ENCODE measurements around the gene ARL3. TPM values are rescaled to one million over a fixed set of nuclear protein-coding genes. Genes with fewer than 3 reads are reported as not detected.

The ARL3 gene
- total RNA-seq, 1 experiment from 2014 or later = 20.7 TPM

- in situ Hi-C loops (cut with HindIII; ENCODE audit: low pct_unique_long_range_greater_than_20kb, low sequenced_read_pairs) = no loop called here
- TF ChIP-seq, protein P1, sequence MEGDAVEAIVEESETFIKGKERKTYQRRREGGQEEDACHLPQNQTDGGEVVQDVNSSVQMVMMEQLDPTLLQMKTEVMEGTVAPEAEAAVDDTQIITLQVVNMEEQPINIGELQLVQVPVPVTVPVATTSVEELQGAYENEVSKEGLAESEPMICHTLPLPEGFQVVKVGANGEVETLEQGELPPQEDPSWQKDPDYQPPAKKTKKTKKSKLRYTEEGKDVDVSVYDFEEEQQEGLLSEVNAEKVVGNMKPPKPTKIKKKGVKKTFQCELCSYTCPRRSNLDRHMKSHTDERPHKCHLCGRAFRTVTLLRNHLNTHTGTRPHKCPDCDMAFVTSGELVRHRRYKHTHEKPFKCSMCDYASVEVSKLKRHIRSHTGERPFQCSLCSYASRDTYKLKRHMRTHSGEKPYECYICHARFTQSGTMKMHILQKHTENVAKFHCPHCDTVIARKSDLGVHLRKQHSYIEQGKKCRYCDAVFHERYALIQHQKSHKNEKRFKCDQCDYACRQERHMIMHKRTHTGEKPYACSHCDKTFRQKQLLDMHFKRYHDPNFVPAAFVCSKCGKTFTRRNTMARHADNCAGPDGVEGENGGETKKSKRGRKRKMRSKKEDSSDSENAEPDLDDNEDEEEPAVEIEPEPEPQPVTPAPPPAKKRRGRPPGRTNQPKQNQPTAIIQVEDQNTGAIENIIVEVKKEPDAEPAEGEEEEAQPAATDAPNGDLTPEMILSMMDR (IDR thresholded peaks at IDR 0.05) = no peak
- TF ChIP-seq SIN3A (IDR thresholded peaks at IDR 0.05; ENCODE audit: borderline replicate concordance, insufficient read depth, low read depth, low read length) (no peak), TCF7L2 (IDR thresholded peaks at IDR 0.05; ENCODE audit: low read depth, low read length) (no peak), POLR2AphosphoS5 (IDR thresholded peaks at IDR 0.05; ENCODE audit: low read depth, low read length) (no peak)
- TF ChIP-seq, protein P2, sequence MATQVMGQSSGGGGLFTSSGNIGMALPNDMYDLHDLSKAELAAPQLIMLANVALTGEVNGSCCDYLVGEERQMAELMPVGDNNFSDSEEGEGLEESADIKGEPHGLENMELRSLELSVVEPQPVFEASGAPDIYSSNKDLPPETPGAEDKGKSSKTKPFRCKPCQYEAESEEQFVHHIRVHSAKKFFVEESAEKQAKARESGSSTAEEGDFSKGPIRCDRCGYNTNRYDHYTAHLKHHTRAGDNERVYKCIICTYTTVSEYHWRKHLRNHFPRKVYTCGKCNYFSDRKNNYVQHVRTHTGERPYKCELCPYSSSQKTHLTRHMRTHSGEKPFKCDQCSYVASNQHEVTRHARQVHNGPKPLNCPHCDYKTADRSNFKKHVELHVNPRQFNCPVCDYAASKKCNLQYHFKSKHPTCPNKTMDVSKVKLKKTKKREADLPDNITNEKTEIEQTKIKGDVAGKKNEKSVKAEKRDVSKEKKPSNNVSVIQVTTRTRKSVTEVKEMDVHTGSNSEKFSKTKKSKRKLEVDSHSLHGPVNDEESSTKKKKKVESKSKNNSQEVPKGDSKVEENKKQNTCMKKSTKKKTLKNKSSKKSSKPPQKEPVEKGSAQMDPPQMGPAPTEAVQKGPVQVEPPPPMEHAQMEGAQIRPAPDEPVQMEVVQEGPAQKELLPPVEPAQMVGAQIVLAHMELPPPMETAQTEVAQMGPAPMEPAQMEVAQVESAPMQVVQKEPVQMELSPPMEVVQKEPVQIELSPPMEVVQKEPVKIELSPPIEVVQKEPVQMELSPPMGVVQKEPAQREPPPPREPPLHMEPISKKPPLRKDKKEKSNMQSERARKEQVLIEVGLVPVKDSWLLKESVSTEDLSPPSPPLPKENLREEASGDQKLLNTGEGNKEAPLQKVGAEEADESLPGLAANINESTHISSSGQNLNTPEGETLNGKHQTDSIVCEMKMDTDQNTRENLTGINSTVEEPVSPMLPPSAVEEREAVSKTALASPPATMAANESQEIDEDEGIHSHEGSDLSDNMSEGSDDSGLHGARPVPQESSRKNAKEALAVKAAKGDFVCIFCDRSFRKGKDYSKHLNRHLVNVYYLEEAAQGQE (IDR thresholded peaks at IDR 0.05; ENCODE audit: insufficient read depth in 1 of 2, low read depth in 2 of 2, low read length in 1 of 2) = no peak
- intact Hi-C loops (cut with micrococcal nuclease; ENCODE audit: unreplicated experiment) = no loop called here
These were observed 2.1 kb downstream of the ARL3 start for GRCh38 chr10:102712089-102712488.

DNA sequence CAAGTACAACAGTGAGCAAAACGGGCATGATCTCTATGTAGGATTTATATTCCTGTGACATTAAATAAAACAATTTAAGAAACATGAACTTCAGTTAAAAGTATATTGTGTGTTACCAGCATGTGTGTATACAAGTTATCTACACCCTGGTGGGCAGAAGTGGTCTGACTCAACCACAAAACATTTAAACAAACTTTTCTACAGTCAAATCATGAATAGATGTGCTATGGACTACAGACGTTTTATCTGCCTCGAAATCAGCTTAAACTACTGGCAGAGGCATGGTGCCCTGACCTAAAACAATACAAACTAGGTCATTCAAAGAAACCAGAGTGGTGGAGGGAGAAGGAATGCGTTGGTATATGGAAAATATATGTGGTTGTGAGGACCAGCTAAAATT lies 3.6 kb downstream of the ARL3 start:
- in situ Hi-C loops (cut with HindIII; ENCODE audit: low pct_unique_long_range_greater_than_20kb, low sequenced_read_pairs) (no loop called here), intact Hi-C loops (cut with micrococcal nuclease; ENCODE audit: unreplicated experiment) (no loop called here)
- TF ChIP-seq TCF7L2 (IDR thresholded peaks at IDR 0.05; ENCODE audit: low read depth, low read length) (no peak), SIN3A (IDR thresholded peaks at IDR 0.05; ENCODE audit: borderline replicate concordance, insufficient read depth, low read depth, low read length) (no peak), POLR2AphosphoS5 (IDR thresholded peaks at IDR 0.05; ENCODE audit: low read depth, low read length) (no peak)
- TF ChIP-seq, protein P2 (IDR thresholded peaks at IDR 0.05; ENCODE audit: insufficient read depth in 1 of 2, low read depth in 2 of 2, low read length in 1 of 2) = no peak
- TF ChIP-seq, protein P1 (IDR thresholded peaks at IDR 0.05) = no peak
- ChIA-PET POLR2A (interaction anchor here (0.5 to 0.7 kb wide), 3 partner anchors 25 to 65 kb away, joined by 4 to 5 read pairs (median 4); no protein-coding TSS in a partner anchor), CTCF (interaction anchor here (0.5 kb wide), 1 partner anchor 191 kb away, joined by 3 read pairs; no protein-coding TSS in a partner anchor)
- Histone ChIP-seq H3K4me1 (ENCODE audit: control insufficient read depth, insufficient read depth, low read length) (peaks cover 31% of the 10 kb centered on the region), H3K27ac (ENCODE audit: low read length) (peak overlapping the region; percentile 53), H3K27me3 (ENCODE audit: control insufficient read depth, insufficient read depth, low read length) (no peaks in the 10 kb centered on the region), H3K9me3 (ENCODE audit: control insufficient read depth, insufficient read depth, low read depth, low read length) (no peaks in the 10 kb centered on the region), H3K36me3 (ENCODE audit: control insufficient read depth, insufficient read depth, low read length) (peaks cover 2% of the 10 kb centered on the region; the same call in 1 of the 2 replicates), H3K4me3 (ENCODE audit: low read depth in 2 of 2, low read length in 2 of 2) (no peak overlapping the region)
- ATAC-seq (no peak), DNase-seq (ENCODE audit: low read depth, low spot score) (no peak)
- BruUV-seq (replicated peaks) = TSS peak; percentile 43

More at GRCh38 chr10:102712089-102712488, 2.1 kb downstream of the ARL3 start:
- Histone ChIP-seq H3K4me3 (ENCODE audit: low read depth in 2 of 2, low read length in 2 of 2) (no peak overlapping the region), H3K27ac (ENCODE audit: low read length) (peak overlapping the region; percentile 93), H3K36me3 (ENCODE audit: control insufficient read depth, insufficient read depth, low read length) (peaks cover 2% of the 10 kb centered on the region; the same call in 1 of the 2 replicates), H3K4me1 (ENCODE audit: control insufficient read depth, insufficient read depth, low read length) (peaks cover 31% of the 10 kb centered on the region), H3K27me3 (ENCODE audit: control insufficient read depth, insufficient read depth, low read length) (no peaks in the 10 kb centered on the region), H3K9me3 (ENCODE audit: control insufficient read depth, insufficient read depth, low read depth, low read length) (no peaks in the 10 kb centered on the region)
- CTCF ChIA-PET = no interaction called here
- DNase-seq (ENCODE audit: low read depth, low spot score) (no peak), ATAC-seq (no peak)
- POLR2A ChIA-PET = interaction anchor here (0.5 to 0.7 kb wide), 2 partner anchors 83 to 240 kb away, joined by 4 to 6 read pairs; no protein-coding TSS in a partner anchor
- BruUV-seq (replicated peaks) = no TSS peak
